D721Med (cell line): ENCODE results near the gene AIRE.
A peak's percentile ranks its signal among the peaks of the same experiment; 100 is the strongest.
"Not testable (repeated sequence)": the region's sequence is repeated elsewhere in the genome, so short reads cannot be mapped to it uniquely, and the experiment has no call there.

Source experiments
- DNase-seq: peaks from one replicate; pipeline ENCODE4 v3.0.0; 2011; ENCODE audit warnings: low spot score; ENCODE audit not compliant: insufficient read length
- FAIRE-seq: peaks from 2 replicates; lab custom pipeline; 2011; peaks lifted over from hg19 to GRCh38; lab: Jason Lieb, UNC
- CTCF ChIP-seq: IDR thresholded peaks from 2 replicates; pipeline ENCODE4 v1.5.1; 2012; ENCODE audit warnings: mild to moderate bottlenecking, control low read depth; ENCODE audit not compliant: insufficient read depth; ENCODE audit errors: missing control alignments

AIRE gene

GRCh38 chr21:44337941-44338895 is 52.5 kb downstream of the AIRE start:
- TF ChIP-seq CTCF: no peak
- DNase-seq (no peak), FAIRE-seq (no peak)

- no peak for TF ChIP-seq CTCF
- no peak for FAIRE-seq
These were observed 53.6 kb downstream of the AIRE start, which contains the start of gene CFAP410 for GRCh38 chr21:44338971-44339910. Gene CFAP410 (minus strand): TSS chr21:44339390. CDS start chr21:44339194, 196 bp downstream.

GRCh38 chr21:44341726-44342458 is 56.2 kb downstream of the AIRE start:
- not testable (repeated sequence) for FAIRE-seq, DNase-seq

More at GRCh38 chr21:44338971-44339910, 53.6 kb downstream of the AIRE start, which contains the start of gene CFAP410:
- peak; percentile 89 for DNase-seq

GRCh38 chr21:44342981-44343380 is 57.3 kb downstream of the AIRE start:
- not testable (repeated sequence) for DNase-seq, FAIRE-seq

GRCh38 chr21:44344541-44345183 is 59.0 kb downstream of the AIRE start:
- no peak for FAIRE-seq
- no peak for DNase-seq

GRCh38 chr21:44345495-44345894 is 59.8 kb downstream of the AIRE start:
- DNase-seq: no peak
- no peak for FAIRE-seq
- no peak for TF ChIP-seq CTCF

More at GRCh38 chr21:44344541-44345183, 59.0 kb downstream of the AIRE start:
- no peak for TF ChIP-seq CTCF

- no peak for DNase-seq
- no peak for TF ChIP-seq CTCF
- FAIRE-seq: no peak
These were observed 62.3 kb downstream of the AIRE start for GRCh38 chr21:44347911-44348451.
